ENCODE data around the gene FAM124B. TPM values are rescaled to one million over a fixed set of nuclear protein-coding genes. Genes with fewer than 3 reads are reported as not detected.

Gene FAM124B
- total RNA-seq, 1 experiment from 2014 or later: not detected

DNA sequence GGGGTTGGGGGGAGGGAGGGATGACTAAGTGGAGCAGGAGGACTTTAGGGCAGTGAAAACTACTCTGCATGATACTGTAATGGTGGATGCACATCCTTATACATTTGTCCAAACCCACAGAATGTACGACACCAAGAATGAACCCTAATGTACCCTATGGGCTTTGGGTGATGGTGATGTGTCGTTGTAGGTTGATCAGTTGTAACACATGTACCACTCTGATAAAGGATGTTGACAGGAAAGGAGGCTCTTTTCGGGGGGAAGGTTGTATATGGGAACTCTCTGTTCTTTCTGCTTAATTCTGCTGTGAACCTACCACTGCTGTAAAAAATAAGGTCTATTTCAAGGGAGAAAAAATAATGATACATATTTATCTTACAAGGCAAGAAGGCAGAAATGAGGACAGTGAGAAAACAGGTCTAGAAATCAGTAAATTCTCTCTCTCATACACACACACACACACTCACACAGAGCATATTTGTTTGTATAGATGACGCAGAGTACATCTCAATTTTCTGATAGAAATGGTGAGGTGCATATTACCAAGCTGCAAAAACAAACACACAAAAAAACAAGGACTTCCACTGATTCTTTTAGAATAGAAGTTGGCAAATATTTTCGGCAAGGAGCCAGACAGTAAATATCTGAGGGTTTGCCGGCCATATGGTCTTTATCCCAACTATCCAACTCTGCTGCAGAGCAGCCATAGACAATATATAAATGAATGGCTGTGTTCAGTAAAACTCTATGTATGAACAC is 20.2 kb downstream of the FAM124B start:
- no TSS peak for BruUV-seq (replicated peaks)
- no peaks in the 10 kb centered on the region for H3K9me3 ChIP-seq
- H3K4me3 Mint-ChIP-seq (ENCODE audit: unreplicated experiment): no peak overlapping the region
- H3K4me3 ChIP-seq (ENCODE audit: low read depth, low read length): no peak overlapping the region
- TF ChIP-seq, protein P1, sequence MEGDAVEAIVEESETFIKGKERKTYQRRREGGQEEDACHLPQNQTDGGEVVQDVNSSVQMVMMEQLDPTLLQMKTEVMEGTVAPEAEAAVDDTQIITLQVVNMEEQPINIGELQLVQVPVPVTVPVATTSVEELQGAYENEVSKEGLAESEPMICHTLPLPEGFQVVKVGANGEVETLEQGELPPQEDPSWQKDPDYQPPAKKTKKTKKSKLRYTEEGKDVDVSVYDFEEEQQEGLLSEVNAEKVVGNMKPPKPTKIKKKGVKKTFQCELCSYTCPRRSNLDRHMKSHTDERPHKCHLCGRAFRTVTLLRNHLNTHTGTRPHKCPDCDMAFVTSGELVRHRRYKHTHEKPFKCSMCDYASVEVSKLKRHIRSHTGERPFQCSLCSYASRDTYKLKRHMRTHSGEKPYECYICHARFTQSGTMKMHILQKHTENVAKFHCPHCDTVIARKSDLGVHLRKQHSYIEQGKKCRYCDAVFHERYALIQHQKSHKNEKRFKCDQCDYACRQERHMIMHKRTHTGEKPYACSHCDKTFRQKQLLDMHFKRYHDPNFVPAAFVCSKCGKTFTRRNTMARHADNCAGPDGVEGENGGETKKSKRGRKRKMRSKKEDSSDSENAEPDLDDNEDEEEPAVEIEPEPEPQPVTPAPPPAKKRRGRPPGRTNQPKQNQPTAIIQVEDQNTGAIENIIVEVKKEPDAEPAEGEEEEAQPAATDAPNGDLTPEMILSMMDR (IDR thresholded peaks at IDR 0.05; ENCODE audit: insufficient read depth in 1 of 2, low read depth in 1 of 2, low read length in 1 of 2, severe bottlenecking in 1 of 2, unreplicated experiment in 1 of 2): no peak
- H3K27ac Mint-ChIP-seq (ENCODE audit: unreplicated experiment): no peak overlapping the region
- POLR2A ChIA-PET: no interaction called here
- H3K36me3 Mint-ChIP-seq (ENCODE audit: insufficient read depth, unreplicated experiment): no peaks in the 10 kb centered on the region
- H3K4me1 ChIP-seq: no peaks in the 10 kb centered on the region
- no peaks in the 10 kb centered on the region for H3K27me3 ChIP-seq (replicated peaks; ENCODE audit: control insufficient read depth, insufficient read depth, low read length)
- CTCF ChIA-PET: no interaction called here
- intact Hi-C loops (cut with micrococcal nuclease; ENCODE audit: unreplicated experiment): no loop called here
- H3K4me1 Mint-ChIP-seq (ENCODE audit: low read depth, unreplicated experiment): no peaks in the 10 kb centered on the region
- peaks cover 8% of the 10 kb centered on the region for H3K27me3 Mint-ChIP-seq (ENCODE audit: insufficient read depth, unreplicated experiment)
- DNase-seq: no peak
- no peaks in the 10 kb centered on the region for H3K36me3 ChIP-seq (ENCODE audit: control insufficient read depth, insufficient read depth, low read length)
- H3K9me3 Mint-ChIP-seq (ENCODE audit: unreplicated experiment): no peaks in the 10 kb centered on the region

DNA sequence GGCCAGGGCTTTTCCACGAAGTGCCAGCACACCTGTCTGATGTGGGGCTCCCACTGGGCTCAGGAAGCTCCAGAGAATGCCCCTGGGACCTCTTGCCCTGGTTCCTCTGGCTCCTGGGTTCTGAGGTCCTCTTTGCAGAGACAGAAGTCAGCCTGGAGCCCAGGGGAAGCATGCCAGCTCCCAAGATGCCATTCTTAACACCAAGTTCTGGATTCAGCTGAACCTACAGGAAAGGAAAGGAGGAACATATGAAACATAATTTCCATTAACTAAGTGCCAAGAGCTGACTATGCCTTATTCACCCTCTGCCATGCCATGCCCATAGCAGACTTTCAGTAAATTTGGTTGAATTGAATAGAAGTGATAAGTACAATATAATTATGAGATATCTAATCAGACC is 21.9 kb downstream of the FAM124B start:
- no TSS peak for BruUV-seq (replicated peaks)
- Mint-ChIP-seq H3K4me1 (ENCODE audit: low read depth, unreplicated experiment) (no peaks in the 10 kb centered on the region), H3K27ac (ENCODE audit: unreplicated experiment) (no peak overlapping the region), H3K4me3 (ENCODE audit: unreplicated experiment) (no peak overlapping the region), H3K36me3 (ENCODE audit: insufficient read depth, unreplicated experiment) (no peaks in the 10 kb centered on the region), H3K9me3 (ENCODE audit: unreplicated experiment) (no peaks in the 10 kb centered on the region), H3K27me3 (ENCODE audit: insufficient read depth, unreplicated experiment) (peaks cover 13% of the 10 kb centered on the region)
- CTCF ChIA-PET: no interaction called here
- H3K36me3 ChIP-seq (ENCODE audit: control insufficient read depth, insufficient read depth, low read length): no peaks in the 10 kb centered on the region
- intact Hi-C loops (cut with micrococcal nuclease; ENCODE audit: unreplicated experiment): no loop called here
- POLR2A ChIA-PET: no interaction called here
- no peaks in the 10 kb centered on the region for H3K4me1 ChIP-seq
- no peak for DNase-seq
- TF ChIP-seq, protein P1 (IDR thresholded peaks at IDR 0.05; ENCODE audit: insufficient read depth in 1 of 2, low read depth in 1 of 2, low read length in 1 of 2, severe bottlenecking in 1 of 2, unreplicated experiment in 1 of 2): no peak
- H3K4me3 ChIP-seq (ENCODE audit: low read depth, low read length): no peak overlapping the region
- H3K27me3 ChIP-seq (replicated peaks; ENCODE audit: control insufficient read depth, insufficient read depth, low read length): no peaks in the 10 kb centered on the region
- no peaks in the 10 kb centered on the region for H3K9me3 ChIP-seq

DNA sequence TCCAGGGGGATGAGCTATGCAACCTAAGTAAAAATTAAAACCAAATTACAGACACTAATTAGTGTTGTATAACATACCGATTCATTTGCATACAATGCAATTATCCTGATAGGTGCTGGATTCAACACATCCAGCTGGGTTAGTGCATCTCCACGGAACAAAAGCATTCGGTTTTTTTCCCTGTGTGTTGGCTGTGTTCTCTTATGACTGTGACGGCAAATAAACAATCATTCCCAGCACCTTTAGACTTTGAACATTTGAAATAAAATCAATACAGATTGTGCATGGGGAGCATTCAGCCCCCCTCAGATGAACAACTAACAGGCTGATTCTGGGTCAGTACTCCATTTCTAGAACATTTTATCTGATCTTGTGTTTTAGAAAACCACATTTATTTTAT is 22.7 kb downstream of the FAM124B start:
- BruUV-seq (replicated peaks): no TSS peak
- ChIA-PET POLR2A (no interaction called here), CTCF (no interaction called here)
- no peak for DNase-seq
- Mint-ChIP-seq H3K36me3 (ENCODE audit: insufficient read depth, unreplicated experiment) (no peaks in the 10 kb centered on the region), H3K4me3 (ENCODE audit: unreplicated experiment) (no peak overlapping the region), H3K9me3 (ENCODE audit: unreplicated experiment) (no peaks in the 10 kb centered on the region), H3K27ac (ENCODE audit: unreplicated experiment) (no peak overlapping the region), H3K4me1 (ENCODE audit: low read depth, unreplicated experiment) (no peaks in the 10 kb centered on the region), H3K27me3 (ENCODE audit: insufficient read depth, unreplicated experiment) (peaks cover 18% of the 10 kb centered on the region)
- Histone ChIP-seq H3K36me3 (ENCODE audit: control insufficient read depth, insufficient read depth, low read length) (no peaks in the 10 kb centered on the region), H3K27me3 (replicated peaks; ENCODE audit: control insufficient read depth, insufficient read depth, low read length) (no peaks in the 10 kb centered on the region), H3K4me3 (ENCODE audit: low read depth, low read length) (no peak overlapping the region), H3K4me1 (no peaks in the 10 kb centered on the region), H3K9me3 (no peaks in the 10 kb centered on the region)
- TF ChIP-seq, protein P1 (IDR thresholded peaks at IDR 0.05; ENCODE audit: insufficient read depth in 1 of 2, low read depth in 1 of 2, low read length in 1 of 2, severe bottlenecking in 1 of 2, unreplicated experiment in 1 of 2): no peak
- intact Hi-C loops (cut with micrococcal nuclease; ENCODE audit: unreplicated experiment): no loop called here
